SU-DHL-6 (cell line): ENCODE measurements around the gene INPP5E.

Experiments
- H2AFZ ChIP-seq: fragments of 200-600 bp; sonication (generic); 2 replicates; pipeline ENCODE4 v1.6.1; 2014; ENCODE audit warnings: low read depth, mild to moderate bottlenecking, moderate library complexity, mixed read lengths, antibody characterized with exemption, low read length; ENCODE audit not compliant: severe bottlenecking
- H3F3A ChIP-seq: fragments of 200-600 bp; shearing (Covaris generic); 2 replicates; pipeline ENCODE4 v1.6.0; 2016; ENCODE audit warnings: antibody characterized with exemption, mild to moderate bottlenecking; ENCODE audit not compliant: insufficient read depth
- H3K27ac ChIP-seq: fragments of 200-600 bp; sonication (generic); 2 replicates; pipeline ENCODE4 v1.5.1; 2016; ENCODE audit warnings: low read depth, mild to moderate bottlenecking, low read length, moderate library complexity, mixed read lengths
- H3K27me3 ChIP-seq: fragments of 200-600 bp; sonication (generic), shearing (Covaris generic); 2 replicates; pipeline ENCODE4 v1.6.0; 2014; ENCODE audit warnings: mild to moderate bottlenecking, low read length
- H3K36me3 ChIP-seq: fragments of 200-600 bp; sonication (generic); 2 replicates; pipeline ENCODE4 v1.6.1; 2014; ENCODE audit warnings: mild to moderate bottlenecking, low read length, mixed read lengths
- H3K4me2 ChIP-seq: fragments of 300-600, 200-600 bp; shearing (Covaris generic), sonication (generic); 2 replicates; pipeline ENCODE4 v1.6.0; 2014; ENCODE audit warnings: low read length, low read depth, mild to moderate bottlenecking; ENCODE audit not compliant: poor library complexity, severe bottlenecking
- H3K4me3 ChIP-seq: fragments of 200-600 bp; sonication (generic); 2 replicates; pipeline ENCODE4 v1.5.1; 2014; ENCODE audit warnings: antibody characterized with exemption, low read length, mild to moderate bottlenecking, mixed read lengths; ENCODE audit not compliant: insufficient read depth, poor library complexity, severe bottlenecking
- H3K79me2 ChIP-seq: fragments of 200-600 bp; sonication (generic); 2 replicates; pipeline ENCODE4 v1.6.1; 2014; ENCODE audit warnings: mild to moderate bottlenecking, low read length, moderate library complexity; ENCODE audit not compliant: insufficient read depth
- H3K9ac ChIP-seq: fragments of 200-600 bp; sonication (generic); 2 replicates; pipeline ENCODE4 v1.7.0; 2014; ENCODE audit warnings: mild to moderate bottlenecking, low read length
- H3K9me2 ChIP-seq: fragments of 200-600 bp; sonication (generic); replicated peaks from 2 replicates; pipeline ENCODE4 v1.6.1; 2014; ENCODE audit warnings: low read length; ENCODE audit not compliant: insufficient read depth
- H3K9me3 ChIP-seq: fragments of 200-600 bp; sonication (generic); 2 replicates; pipeline ENCODE4 v1.6.1; 2014; ENCODE audit warnings: low read length, mixed read lengths; ENCODE audit not compliant: insufficient read depth
- H4K20me1 ChIP-seq: fragments of 200-600 bp; sonication (generic); 2 replicates; pipeline ENCODE4 v1.6.1; 2014; ENCODE audit warnings: low read depth, mild to moderate bottlenecking, antibody characterized with exemption, low read length, moderate library complexity, mixed read lengths
- EZH2phosphoT487 ChIP-seq: fragments of 200-600 bp; sonication (generic), shearing (Covaris generic); conservative IDR thresholded peaks from 2 replicates; pipeline ENCODE4 v1.6.1; 2018; ENCODE audit warnings: mild to moderate bottlenecking, antibody characterized with exemption, low read length, moderate library complexity, mixed read lengths
- TF ChIP-seq, protein P1 (sequence below): fragments of 200-600 bp; sonication (generic); IDR thresholded peaks from one replicate; pipeline ENCODE4 v1.5.1; 2017; ENCODE audit warnings: antibody characterized with exemption, mild to moderate bottlenecking, low read length, moderate library complexity; ENCODE audit not compliant: insufficient read depth, poor library complexity, severe bottlenecking

The INPP5E gene

DNA sequence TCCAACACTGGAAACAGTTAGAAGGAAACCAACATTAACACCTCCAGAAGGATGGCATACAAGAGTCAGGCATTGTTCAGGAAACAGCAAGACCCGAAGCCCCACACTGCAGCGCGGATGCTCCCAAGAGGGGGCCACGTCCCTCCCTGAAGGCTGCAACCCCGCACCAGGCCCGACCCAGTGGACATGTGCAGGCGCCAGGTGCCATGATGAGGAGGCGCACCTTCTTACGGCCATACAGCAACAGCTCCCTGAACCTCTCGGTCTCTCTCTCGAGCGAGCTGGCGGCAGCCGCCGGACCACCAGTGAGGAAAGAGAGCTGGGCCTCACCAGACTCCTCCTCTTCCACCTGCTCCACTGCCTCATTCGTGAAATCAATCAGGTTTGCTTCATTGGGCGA is 23.0 kb upstream of the INPP5E start:
- Histone ChIP-seq H4K20me1 (no peaks in the 10 kb centered on the region), H3F3A (no peaks in the 10 kb centered on the region), H3K9me2 (no peaks in the 10 kb centered on the region), H3K36me3 (peaks cover 3% of the 10 kb centered on the region; the same call in 1 of the 2 replicates), H3K79me2 (no peaks in the 10 kb centered on the region), H3K9me3 (no peaks in the 10 kb centered on the region), H3K4me2 (no peak overlapping the region), H3K4me3 (no peak overlapping the region), H3K27me3 (no peaks in the 10 kb centered on the region), H3K9ac (no peak overlapping the region), H3K27ac (no peak overlapping the region), H2AFZ (no peak overlapping the region)
- TF ChIP-seq, protein P1, sequence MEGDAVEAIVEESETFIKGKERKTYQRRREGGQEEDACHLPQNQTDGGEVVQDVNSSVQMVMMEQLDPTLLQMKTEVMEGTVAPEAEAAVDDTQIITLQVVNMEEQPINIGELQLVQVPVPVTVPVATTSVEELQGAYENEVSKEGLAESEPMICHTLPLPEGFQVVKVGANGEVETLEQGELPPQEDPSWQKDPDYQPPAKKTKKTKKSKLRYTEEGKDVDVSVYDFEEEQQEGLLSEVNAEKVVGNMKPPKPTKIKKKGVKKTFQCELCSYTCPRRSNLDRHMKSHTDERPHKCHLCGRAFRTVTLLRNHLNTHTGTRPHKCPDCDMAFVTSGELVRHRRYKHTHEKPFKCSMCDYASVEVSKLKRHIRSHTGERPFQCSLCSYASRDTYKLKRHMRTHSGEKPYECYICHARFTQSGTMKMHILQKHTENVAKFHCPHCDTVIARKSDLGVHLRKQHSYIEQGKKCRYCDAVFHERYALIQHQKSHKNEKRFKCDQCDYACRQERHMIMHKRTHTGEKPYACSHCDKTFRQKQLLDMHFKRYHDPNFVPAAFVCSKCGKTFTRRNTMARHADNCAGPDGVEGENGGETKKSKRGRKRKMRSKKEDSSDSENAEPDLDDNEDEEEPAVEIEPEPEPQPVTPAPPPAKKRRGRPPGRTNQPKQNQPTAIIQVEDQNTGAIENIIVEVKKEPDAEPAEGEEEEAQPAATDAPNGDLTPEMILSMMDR, result no peak
- TF ChIP-seq EZH2phosphoT487, result no peak

DNA sequence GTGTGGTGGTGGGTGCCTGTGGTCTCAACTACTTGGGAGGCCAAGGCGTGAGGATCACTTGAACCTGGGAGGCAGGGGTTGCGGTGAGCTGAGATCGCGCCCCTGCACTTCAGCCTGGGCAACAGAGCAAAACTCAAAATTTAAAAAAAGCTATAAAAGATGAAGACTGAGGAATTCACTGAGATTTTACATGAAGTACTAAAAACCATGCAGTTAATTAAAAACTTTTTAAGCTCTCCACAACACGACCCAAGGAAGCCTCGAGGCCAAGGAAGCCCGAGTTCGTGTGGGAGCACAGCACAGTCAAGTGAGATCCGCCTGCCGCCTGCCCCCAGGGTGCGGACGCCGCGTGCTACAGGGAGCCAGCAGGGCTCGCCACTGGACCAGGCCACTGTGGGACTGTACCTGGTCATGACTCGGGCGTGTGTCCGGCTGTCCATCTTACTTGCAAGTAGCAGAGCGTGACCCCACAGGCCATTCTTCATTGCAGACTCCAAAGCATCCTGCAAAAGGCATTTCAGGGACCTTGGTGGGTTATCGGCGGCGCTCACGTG is 21.2 kb upstream of the INPP5E start:
- no peaks in the 10 kb centered on the region for H3K27me3 ChIP-seq
- peaks cover 3% of the 10 kb centered on the region; the same call in 1 of the 2 replicates for H3K36me3 ChIP-seq
- no peak overlapping the region for H3K27ac ChIP-seq
- H3K4me3 ChIP-seq, result no peak overlapping the region
- H3K4me2 ChIP-seq, result no peak overlapping the region
- no peak overlapping the region for H3K9ac ChIP-seq
- no peak overlapping the region for H2AFZ ChIP-seq
- H3K9me3 ChIP-seq, result no peaks in the 10 kb centered on the region
- no peaks in the 10 kb centered on the region for H3F3A ChIP-seq
- no peaks in the 10 kb centered on the region for H3K79me2 ChIP-seq
- no peaks in the 10 kb centered on the region for H3K9me2 ChIP-seq
- no peak for TF ChIP-seq EZH2phosphoT487
- TF ChIP-seq, protein P1, result no peak
- no peaks in the 10 kb centered on the region for H4K20me1 ChIP-seq

DNA sequence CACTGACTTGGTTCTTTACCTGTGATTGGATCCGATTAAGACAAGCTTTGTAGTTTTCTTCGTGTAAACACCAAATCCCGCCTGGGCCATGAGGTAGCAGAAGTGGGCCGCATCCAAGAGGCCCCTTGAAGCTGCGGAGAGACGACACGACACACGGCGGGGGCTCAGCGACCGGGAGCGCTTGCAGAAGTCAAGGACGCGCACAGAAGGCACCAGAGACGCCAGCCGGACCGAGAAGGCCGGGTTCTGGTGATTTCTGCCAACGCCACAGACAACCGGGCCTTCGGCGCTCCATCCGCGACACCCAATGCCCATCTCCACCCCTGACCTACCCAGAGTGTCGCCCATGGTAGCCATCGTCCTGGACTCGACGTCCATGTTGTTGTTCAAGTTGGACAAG is 19.8 kb upstream of the INPP5E start:
- no peaks in the 10 kb centered on the region for H4K20me1 ChIP-seq
- TF ChIP-seq, protein P1, result no peak
- no peak for TF ChIP-seq EZH2phosphoT487
- no peaks in the 10 kb centered on the region for H3K9me3 ChIP-seq
- no peaks in the 10 kb centered on the region for H3K79me2 ChIP-seq
- H3F3A ChIP-seq, result no peaks in the 10 kb centered on the region
- H3K4me2 ChIP-seq, result no peak overlapping the region
- H3K27me3 ChIP-seq, result no peaks in the 10 kb centered on the region
- peaks cover 3% of the 10 kb centered on the region; the same call in 1 of the 2 replicates for H3K36me3 ChIP-seq
- no peak overlapping the region for H3K4me3 ChIP-seq
- no peak overlapping the region for H2AFZ ChIP-seq
- H3K9me2 ChIP-seq, result no peaks in the 10 kb centered on the region
- no peak overlapping the region for H3K9ac ChIP-seq
- H3K27ac ChIP-seq, result no peak overlapping the region
